ENCODE measurements around the gene TRIP13.

TRIP13 gene

GRCh38 chr5:943201-943917 is 50.7 kb downstream of the TRIP13 start:
- no peak for DNase-seq (ENCODE audit: low read depth)
- no peak overlapping the region for H3K4me3 ChIP-seq (ENCODE audit: low read length)
- no peak for TF ChIP-seq CTCF (conservative IDR thresholded peaks at IDR 0.05; ENCODE audit: low read depth, low read length)

GRCh38 chr5:943918-944620 is 51.4 kb downstream of the TRIP13 start:
- no peak overlapping the region for H3K4me3 ChIP-seq (ENCODE audit: low read length)
- DNase-seq (ENCODE audit: low read depth): no peak
- no peak for TF ChIP-seq CTCF (conservative IDR thresholded peaks at IDR 0.05; ENCODE audit: low read depth, low read length)

GRCh38 chr5:944621-944927 is 51.9 kb downstream of the TRIP13 start:
- DNase-seq (ENCODE audit: low read depth): no peak
- no peak overlapping the region for H3K4me3 ChIP-seq (ENCODE audit: low read length)
- no peak for TF ChIP-seq CTCF (conservative IDR thresholded peaks at IDR 0.05; ENCODE audit: low read depth, low read length)

GRCh38 chr5:944992-945685 is 52.5 kb downstream of the TRIP13 start:
- no peak overlapping the region for H3K4me3 ChIP-seq (ENCODE audit: low read length)
- no peak for TF ChIP-seq CTCF (conservative IDR thresholded peaks at IDR 0.05; ENCODE audit: low read depth, low read length)
- no peak for DNase-seq (ENCODE audit: low read depth)

GRCh38 chr5:945691-946551 is 53.2 kb downstream of the TRIP13 start:
- no peak overlapping the region for H3K4me3 ChIP-seq (ENCODE audit: low read length)
- no peak for DNase-seq (ENCODE audit: low read depth)
- TF ChIP-seq CTCF (conservative IDR thresholded peaks at IDR 0.05; ENCODE audit: low read depth, low read length): no peak

GRCh38 chr5:946720-947625 is 54.3 kb downstream of the TRIP13 start:
- TF ChIP-seq CTCF (conservative IDR thresholded peaks at IDR 0.05; ENCODE audit: low read depth, low read length): no peak
- no peak for DNase-seq (ENCODE audit: low read depth)

More at GRCh38 chr5:946720-947625, 54.3 kb downstream of the TRIP13 start:
- H3K4me3 ChIP-seq (ENCODE audit: low read length): no peak overlapping the region
